Heart left ventricle (tissue), 13 donors: ENCODE measurements around the gene ZMAT1.

ENCODE experiments used
- POLR2A ChIP-seq, 2 donors: fragments of 450-650 bp; IDR thresholded peaks; one replicate each; pipeline ENCODE4 v1.6.1; 2017; ENCODE audit warnings: antibody characterized with exemption in 2 of 2, mild to moderate bottlenecking in 2 of 2, moderate library complexity in 2 of 2
- TF ChIP-seq, protein P1 (sequence below), 12 donors: fragments of 200-600 bp; sonication (generic) in 4 of 12; IDR thresholded peaks; one replicate each; pipeline versions ENCODE4 v1.5.0 to v1.8.0; 2018 to 2022; ENCODE audit warnings: antibody characterized with exemption in 12 of 12, mild to moderate bottlenecking in 5 of 12
- donor health status: ischemic (EF 13 %, LVEDD 7.1; RV severe dilation, severe dysfunction).
- donor health status: DM: no; HTN: yes; CAD: no.
- donor health status: DM: no; HTN: no; CAD: no.
- donor health status: ischemic (EF 25% LVEDD 6.9; RV normal size, moderate dysfunction).
- donor health status: ischemic (EF 25% LVEDD 5.7; RV mildly dilated, moderate dysfunction).
- donor health status: ischemic (EF 35%, LVEDD 5.7; RV mildly dilated, moderate dysfunction).
- donor health status: nonischemic (EF 11% LVEDD 7.7; RV severe dilation, severe dysfunction).
- donor health status: DM: yes; HTN: yes; CAD: no.
- donor health status: PGD.
- donor health status: ischemic (EF 29% LVEDD 5.4; RV normal size, mild dysfunction).
- donor health status: nonischemic (EF 23%, LVEDD 6.1; RV moderate dilation, normal function).

DNA sequence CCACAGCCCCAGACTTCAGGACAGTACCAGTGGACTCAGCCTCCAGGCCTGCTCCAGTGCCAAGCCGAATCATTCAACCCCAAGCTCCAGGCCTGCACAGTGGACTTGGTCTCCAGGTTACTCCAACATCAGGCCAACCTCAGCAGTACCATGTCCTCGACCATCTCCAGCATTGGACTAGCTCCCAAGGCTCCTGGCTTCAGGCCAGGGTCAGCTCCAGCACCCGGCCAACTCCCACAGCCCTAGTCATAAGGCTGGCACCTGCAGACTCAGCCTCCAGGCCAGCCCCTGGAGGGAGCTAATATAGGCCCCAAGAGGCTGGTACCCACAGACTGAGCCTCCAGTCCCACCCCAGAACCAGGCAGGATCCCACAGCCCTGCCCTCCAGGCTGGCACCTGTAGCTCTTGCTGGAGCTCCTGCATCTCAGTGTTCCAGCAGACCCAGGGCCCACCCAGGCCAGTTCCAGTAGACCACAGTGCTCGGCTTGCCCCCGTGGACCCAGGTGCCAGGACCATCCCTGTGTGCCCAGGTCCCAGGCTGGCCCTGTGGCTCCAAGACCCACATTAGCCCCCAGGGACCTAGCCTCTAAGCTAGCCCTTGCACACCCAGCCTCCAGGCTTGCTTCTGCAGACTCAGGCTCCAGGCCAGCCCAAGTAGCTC lies 25.6 kb downstream of the ZMAT1 start:
- TF ChIP-seq, protein P1, sequence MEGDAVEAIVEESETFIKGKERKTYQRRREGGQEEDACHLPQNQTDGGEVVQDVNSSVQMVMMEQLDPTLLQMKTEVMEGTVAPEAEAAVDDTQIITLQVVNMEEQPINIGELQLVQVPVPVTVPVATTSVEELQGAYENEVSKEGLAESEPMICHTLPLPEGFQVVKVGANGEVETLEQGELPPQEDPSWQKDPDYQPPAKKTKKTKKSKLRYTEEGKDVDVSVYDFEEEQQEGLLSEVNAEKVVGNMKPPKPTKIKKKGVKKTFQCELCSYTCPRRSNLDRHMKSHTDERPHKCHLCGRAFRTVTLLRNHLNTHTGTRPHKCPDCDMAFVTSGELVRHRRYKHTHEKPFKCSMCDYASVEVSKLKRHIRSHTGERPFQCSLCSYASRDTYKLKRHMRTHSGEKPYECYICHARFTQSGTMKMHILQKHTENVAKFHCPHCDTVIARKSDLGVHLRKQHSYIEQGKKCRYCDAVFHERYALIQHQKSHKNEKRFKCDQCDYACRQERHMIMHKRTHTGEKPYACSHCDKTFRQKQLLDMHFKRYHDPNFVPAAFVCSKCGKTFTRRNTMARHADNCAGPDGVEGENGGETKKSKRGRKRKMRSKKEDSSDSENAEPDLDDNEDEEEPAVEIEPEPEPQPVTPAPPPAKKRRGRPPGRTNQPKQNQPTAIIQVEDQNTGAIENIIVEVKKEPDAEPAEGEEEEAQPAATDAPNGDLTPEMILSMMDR (IDR thresholded peaks at IDR 0.05), result no peak
- no peak for TF ChIP-seq POLR2A (IDR thresholded peaks at IDR 0.05)
